Daoy (cell line): ENCODE data around the gene VIPR1. TPM values are rescaled to one million over a fixed set of nuclear protein-coding genes. Genes with fewer than 3 reads are reported as not detected.

ENCODE experiments used
- DNase-seq: peaks from one replicate; pipeline ENCODE4 v3.0.0-alpha.2; 2015; ENCODE audit warnings: low read depth
- total RNA-seq: library from RNA; depleted of rRNA; stranded (reverse); fragments of >200 nt; shearing (Covaris generic); gene quantifications from 2 replicates; pipeline ENCODE4 v1.2.3, GENCODE V29; 2014

The VIPR1 gene
- total RNA-seq, 1 experiment from 2014 or later = 31.7 TPM

DNA sequence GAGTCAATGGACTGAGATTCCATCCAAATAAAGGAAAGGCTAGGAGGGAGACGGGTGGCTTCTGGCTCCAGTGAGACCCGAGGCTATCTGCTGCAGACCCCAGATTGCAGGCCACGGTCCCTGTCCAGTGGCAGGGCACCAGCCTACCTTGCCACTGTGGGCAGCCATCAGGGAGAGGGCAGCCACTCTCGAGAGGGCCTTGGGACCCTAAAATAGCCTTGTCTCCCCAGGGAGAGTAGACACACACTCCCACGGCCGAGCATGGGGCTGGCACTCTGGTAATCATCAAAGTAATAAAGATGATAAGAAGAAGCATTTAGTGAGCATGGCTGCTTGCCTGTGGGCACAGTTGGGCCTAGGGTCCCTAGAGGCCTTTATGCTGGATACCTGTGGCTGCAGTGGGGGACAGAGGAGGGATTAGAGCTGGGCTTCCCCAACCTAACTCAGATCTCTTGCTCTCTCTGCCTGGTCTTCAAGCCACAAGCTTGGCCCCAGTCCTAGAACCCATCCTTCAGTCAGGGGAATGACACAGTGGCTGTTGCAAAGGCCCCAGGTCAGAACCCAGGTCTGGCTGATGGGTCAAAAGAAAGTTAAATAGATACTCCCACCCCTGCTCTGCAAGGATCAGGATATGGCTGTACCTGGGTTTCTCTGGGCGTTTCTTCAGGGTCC lies 9.2 kb upstream of the VIPR1 start:
- DNase-seq = no peak

DNA sequence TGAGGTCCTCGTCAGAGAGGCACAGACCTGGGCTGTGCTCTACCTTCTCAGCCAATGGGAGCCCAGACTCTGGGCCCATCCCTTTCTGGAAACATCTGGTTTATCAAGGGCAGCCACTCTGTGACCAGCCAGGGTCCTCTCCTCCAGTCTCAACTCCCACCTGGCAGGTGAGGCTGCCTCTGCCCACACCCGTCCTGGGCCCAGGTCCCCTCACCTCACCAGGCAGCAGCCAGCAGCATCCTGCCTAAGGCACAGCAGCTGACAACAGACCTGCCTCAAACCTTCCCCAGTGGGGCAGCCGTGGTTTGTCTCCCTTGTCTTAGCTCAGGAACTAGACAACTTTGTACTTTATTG lies 8.7 kb upstream of the VIPR1 start:
- DNase-seq = no peak

DNA sequence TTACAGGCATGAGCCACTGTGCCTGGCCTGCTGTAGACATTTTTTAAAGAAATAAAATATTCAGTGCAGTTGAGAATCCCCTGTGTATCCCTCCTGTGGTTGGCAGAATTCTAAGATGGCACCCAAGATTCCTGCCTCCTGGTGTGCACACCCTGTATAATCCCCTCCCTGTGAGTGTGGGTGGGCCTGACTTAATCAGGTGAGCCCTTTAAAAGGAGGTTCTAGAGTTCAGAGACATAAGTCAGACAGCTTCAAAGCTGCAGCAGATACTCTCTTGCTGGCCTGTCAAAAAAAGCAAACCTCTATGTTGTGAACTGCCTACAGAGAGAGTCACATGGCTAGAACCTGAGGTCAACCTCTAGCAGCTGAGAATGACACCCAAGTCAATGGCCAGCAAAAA lies 7.0 kb upstream of the VIPR1 start:
- no peak for DNase-seq

DNA sequence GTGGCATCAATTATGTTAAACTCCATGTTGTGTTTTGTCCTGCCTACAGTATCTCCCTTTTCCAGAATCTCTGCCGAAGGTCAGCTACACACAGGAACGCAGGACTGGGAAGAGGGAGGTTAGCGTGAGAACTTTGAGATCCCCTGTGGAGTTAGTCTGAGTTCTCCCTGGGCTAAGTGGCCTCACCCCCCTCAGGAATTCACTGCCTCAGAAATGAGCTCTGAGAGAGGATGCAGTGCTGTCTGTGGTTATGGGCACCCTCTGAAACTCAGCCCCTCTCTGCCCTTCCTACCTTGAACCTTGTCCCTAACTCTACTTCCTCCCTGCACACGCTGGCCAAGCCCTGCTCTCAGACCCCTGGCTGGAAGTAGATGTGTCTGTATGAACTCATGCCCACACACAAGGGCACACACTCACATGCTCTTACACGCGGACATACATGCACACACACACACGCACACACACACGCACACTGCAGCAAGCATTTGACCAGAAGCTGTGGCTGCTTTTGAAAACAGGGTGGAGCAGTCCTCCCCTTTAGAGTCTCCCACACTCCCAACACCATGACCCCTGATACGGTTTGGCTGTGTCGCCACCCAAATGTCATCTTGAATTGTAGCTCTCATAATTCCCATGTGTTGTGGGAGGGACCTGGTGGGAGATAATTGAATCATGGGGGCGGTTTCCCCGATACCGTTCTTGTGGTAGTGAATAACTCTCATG lies 5.3 kb upstream of the VIPR1 start:
- peak; percentile 96 for DNase-seq

DNA sequence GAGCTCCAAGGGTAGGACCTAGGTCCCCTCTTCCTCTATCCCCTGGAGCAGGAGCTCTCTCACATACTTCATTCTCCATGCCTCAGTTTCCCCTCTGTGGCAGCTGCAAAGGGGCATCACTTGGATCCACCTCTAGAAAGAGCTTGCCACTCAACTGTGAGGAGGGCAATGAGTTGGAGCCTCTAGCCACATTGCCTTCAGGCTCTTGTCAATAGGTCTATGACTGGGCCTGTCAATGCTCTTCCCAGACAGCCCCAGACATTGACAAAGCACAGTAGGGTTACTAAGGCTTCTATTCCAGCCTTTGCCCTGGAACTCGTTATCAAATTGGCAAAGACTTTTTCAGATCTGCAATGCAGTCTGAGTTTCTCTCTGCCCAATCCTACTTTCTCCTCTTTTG lies 4.4 kb upstream of the VIPR1 start:
- DNase-seq = no peak

DNA sequence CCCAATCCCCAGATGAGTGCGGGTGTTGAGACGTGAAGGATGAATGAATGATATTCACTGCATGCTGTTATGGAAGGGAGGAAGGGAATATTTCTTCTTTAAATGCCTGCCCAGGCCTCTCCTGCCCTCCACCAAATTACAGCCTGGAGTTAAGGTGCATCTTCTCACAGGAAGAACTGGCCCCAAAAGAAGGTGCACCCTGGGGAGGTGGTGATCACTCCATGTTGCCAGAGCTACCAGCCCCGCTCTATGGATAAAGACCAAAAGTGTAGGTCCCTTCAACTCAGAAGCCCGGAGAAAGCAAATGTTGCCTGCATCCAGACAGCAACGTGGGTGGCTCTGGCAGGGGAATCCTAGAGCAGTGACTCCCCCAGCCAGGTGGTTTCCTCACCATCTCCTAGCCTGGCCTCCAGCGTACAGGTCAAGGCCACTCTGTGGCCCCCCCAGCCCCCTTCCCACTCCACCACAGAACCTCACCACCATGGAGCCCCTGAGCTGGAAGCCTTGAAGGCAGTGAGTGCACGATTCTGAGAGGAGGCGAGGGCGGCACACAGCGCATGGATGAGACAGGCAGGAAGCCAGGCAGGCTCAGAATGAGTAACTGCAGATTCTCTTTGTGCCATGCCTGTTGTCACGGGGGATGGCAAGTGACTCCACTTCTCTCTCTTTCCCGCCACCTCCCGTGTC lies 3.5 kb upstream of the VIPR1 start:
- peak; percentile 42 for DNase-seq

DNA sequence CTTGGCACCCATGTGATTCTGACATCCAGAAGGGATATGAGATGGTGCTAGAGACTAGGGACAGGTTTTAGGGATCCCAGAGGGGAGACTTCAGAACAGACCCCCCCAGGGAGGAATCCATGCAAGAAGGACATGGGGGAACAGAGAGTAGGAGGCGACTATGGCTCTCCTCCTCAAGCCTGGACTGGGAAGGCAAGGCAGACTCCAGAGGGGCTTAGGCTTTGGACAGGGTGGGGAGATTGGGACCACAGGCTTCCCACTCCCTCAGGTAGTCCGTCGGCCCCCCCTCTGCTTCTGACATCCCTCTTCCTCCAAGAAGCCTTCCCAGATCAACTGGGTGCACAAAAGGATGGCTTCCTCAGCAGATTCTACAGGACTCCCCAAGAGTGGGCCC lies 3.0 kb upstream of the VIPR1 start:
- no peak for DNase-seq

DNA sequence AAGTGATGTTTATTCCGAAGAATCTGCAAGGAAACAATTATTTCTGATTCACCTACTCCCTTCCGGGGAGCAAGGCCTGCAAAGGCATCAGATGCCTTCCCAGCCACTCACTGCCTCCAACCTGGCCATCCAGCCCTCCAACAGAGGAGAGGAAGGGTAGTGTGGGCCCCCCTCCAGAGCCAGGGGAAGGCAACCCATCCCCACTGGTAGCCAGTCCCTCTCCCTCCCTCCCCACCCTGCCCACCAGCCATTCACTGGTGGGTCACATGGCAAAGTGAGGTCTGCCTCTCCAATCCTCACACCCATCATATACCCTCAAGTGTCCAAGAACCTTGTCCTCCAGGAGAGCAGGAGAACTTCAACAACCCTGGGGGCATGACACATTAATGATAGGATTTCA lies 2.4 kb upstream of the VIPR1 start:
- DNase-seq = peak; percentile 61

DNA sequence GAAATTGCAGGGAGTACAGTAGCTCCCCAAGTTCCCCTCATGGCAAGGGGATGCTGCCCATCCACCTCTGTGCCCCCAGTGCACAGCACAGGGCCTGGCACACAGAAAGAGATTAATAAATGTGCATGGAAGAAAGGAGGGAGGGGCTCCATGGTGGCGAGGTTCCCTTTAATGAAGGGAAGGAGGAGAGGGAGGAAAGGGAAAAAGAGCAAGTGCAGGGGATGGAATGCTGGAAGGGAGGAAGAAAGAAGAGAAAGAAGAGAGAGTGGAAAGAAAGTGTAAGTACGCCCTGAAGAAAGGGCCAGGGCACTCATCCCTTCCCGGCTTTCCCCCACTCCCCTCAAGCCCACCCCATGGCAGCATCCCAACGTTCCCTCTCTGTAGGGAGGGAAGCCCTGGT lies 1.5 kb upstream of the VIPR1 start:
- no peak for DNase-seq

DNA sequence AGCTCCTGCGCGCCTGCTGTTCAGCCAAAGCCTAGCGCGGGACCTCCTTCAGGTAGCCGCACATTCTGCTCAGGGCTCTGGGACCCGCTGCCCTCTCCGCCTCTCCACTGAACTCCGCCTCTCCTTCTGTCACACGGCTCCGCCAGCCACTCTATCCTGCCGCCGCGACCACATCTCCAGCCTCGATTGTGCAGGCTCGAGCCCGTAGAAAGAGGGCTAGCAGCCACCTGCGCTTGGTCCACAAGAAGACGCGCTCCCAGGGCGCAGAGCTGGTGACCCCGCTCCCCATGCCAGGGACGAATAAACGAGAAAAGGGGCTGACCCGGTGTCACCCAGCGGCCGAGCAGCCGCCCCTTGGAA lies 1.1 kb upstream of the VIPR1 start:
- DNase-seq = no peak

DNA sequence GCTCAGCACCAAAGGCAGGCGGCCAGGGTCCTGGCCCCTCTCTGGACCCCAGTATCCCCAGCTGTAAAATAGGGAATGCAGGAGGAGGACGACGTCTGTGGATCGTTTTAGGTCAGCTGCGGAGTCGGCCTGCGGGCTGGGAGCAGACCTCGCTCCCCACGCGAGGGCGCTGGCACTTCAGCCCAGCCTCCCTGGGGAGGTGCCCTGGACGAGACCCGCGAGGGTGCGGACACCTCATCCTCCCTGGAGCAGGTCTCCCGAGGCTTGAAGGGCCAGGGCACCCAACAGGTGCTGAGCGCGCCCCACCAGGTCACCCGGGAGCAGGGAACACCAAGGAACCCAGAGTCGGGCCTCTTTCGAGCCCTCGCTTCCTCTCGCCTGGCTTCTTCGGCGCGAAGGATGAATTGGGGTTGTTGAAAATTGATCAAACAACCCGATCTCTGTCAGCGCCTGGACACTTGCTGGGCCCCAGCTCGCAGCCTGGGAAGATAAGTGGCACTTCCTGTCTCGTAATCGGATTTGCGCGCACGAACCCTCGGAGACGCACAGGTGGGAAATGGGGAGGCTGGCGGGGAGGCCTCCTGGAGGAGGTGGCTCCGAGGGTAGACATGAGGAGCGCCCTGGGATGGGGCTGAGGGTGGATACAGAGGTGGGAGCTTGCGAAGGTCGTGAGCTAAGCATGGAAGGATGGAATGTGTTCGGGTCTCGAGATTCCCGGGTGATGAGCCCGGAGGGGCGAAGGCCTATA lies 588 bp upstream of the VIPR1 start:
- peak; percentile 41 for DNase-seq

DNA sequence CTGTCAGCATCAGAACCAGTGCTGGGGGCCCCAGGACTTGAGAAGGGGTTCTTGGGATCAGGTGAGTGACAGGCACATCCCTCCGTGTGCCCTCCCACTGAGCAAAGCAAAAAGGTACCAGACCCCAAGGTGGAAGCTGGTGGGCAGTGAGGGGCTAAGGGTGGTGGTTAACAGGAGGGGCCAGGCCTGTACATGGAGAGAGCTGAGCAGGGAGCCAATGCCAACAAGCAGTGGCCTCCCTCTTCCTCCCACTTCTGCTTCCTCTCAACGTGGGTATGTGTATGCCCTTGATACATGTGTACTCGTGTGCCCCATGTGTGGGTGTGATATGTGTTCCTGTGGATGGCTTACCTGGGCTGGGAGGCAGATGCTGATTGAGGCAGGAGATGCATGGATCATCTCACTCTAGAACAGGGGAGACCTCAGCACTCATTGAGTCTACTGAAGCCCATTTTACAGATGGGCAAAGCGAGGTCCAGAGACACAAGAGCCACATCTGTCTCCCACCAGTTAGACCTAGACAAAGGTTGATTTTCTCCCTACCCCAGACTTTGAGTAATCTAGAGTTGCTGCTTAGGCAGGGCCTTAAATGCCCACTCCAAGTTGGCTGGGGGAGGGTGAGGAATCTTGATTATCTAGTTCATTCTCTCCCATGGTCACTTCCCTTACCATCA lies 945 bp downstream of the VIPR1 start:
- no peak for DNase-seq

DNA sequence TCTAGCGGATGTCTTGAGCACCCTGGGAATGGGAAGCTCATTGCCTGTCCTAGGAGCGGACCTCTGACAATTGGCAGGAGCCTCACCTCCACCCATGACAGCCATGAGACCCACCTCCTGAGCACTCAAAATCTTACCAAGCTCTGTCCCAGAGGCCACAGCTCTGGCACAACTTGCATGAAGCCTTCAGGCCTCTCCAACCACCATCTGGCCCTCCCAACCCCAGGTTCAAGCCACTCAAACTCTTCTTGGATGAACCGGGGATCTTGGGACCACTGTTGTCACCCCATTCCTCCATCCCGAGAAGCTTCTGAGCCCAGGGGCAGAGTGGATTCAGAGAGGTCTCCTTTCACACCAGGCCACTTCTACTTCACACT lies 1.5 kb downstream of the VIPR1 start:
- no peak for DNase-seq

DNA sequence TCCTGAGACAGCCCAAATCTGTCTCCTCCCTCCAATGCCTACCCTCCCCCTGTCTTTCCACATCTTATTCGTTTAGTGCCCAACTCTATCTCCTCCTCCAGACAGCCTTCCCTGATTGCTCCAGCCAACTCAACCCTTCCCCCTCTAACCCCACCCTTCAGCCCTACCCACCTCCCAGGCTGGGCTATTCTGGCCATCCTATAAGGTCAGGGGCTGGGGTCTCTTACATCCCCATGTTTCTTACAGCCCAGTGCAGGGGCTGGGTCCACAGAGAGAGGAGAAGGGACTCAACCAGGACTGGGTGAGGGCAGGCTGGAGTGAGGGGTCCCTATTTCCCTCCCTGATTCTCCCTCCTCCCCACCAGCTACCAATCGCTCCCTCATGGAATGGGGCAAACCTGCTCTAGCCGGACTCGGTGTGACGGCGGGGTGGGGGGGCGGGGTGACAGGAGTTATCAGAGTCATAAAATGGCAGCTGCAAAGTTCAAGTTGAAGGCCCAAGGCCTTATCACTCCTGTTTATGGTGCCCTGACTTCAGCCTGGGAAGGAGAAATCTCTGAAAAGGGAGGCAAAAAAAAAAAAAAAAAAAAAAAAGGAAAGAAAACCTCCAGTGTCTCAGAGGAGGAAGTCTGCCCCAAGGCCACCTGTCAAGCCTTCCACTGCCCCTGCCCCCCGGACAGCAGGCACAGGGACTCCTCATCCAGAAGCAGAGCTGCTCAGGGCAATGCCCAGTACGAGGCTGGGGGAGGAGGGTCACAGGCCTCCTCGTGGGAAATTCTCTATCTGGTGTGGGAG lies 2.1 kb downstream of the VIPR1 start:
- DNase-seq = no peak

DNA sequence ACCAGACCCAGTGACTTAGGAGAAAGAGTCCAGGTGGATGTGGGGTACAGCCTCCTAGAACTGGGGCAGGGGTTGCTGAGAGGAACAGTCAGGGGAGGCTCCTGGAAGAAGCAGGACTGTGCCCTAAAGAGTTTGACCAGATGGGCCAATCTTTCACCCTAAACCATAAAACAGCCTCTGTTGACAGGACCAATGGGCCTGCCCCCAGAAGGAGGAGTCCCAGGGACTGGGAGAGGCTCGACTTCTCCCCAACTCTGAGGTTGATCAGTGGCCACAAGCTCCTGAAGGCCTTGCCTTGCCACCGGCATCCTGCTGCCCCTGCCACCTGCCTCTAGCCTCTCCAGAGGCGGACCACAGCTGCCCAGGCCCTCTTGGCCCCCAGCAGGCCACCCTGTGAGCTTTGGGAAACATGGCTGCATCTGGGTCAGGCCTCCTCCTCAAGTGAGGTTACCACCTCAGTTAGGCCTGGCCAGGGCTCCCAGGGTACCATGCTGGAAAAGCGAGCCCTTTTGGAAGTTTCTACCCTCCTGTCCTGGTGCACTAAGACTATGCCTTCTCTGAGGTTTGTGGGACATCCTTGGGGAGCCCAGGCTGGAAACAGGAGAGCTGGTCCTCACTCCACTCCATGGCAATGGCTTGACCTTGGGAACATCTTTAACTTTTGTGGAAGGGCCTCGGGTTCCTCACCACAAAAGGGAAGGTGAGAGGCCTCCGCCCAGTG lies 2.8 kb downstream of the VIPR1 start:
- DNase-seq = no peak

DNA sequence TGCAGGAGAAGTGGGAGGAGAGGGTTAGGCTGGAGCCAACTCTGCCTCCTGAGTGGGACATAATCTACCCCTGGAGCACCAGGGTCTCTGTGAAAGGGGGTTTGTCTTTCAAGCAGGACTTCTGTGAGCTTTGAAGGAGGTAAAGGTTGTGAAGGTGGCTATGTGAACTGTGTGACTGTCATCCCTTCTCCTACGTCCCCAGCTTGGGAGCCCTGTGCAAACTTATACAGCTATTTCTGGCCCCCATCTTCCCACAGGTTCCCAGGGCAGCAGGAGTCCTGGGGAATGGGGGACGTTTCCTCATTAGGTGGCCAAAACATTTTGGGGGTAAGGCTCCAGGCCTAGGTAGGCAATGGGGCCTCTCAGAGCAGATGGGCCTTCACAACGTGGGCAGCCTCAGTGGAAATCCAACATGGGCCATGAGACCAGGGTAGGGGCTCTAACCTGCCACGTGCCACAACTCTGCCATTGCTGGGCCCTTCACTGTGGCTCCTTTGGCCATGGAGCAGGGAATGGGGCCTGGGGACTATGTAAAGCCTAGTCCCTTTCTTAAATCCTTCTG lies 3.5 kb downstream of the VIPR1 start:
- DNase-seq = no peak

DNA sequence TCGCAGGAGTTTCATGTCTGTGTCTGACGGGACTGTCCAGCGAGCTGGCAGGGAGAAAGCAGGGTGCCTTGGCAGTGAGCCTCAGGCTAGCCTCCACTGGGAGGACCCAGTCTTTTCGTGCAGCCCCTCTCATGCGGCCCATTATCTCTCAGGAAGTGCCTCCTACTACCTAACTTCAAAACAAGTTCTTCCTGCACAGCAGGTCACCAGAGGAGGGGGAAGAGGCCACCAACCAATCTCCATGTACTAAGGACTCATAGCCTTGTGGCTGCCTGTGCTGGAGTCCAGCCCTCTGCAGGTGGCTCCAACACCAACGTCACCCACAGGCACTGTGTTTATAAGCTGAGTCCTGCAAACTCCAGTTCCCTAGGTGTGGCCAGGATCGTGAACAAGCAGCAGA lies 4.8 kb downstream of the VIPR1 start:
- DNase-seq = no peak

DNA sequence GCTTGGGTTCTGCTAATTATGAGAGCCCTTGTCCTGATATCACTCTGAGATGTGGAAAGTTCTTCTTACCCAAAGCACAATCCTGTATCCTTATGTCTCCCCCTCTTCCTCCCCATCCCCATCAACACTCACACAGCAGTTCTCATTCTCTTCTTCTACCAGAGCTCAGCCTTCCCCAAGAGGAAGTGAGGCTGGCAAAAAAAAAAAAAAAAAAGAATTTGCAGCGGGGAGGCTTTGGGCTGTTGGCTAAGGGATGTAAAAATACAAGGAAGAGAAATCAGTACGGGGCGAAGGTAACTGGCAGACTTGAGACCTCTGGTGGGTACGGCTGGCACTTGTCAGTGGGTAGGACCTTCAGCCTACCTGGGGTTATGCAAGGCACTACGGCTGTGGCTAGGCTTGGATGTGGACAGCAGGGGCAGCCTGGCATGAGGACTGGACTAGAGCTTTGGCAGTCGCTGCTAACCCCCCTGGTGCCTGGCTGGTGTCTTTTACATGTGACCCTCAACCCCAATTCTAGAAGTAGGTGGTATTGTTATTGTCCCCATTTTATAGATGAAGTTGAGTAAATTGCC lies 5.4 kb downstream of the VIPR1 start:
- DNase-seq = no peak

DNA sequence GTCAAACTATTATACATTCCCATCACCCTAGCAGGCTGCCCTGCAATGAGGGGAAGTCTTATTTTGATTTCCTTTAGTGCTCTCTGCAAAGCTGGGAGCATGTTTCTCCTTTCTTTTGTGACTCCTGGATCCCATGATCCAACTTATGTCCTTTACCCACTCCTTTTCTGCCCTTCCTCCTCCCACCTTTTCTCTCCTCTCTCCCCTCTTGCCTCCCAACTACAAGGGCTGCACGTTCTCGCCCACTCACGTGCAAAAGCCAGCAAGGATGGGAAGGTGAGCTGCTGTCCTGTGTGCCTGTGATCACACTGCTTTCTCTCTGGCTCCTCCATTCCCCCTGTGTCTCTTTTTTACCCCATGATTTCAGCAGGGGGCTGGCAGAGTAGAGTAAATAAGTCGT lies 6.1 kb downstream of the VIPR1 start:
- DNase-seq = no peak

DNA sequence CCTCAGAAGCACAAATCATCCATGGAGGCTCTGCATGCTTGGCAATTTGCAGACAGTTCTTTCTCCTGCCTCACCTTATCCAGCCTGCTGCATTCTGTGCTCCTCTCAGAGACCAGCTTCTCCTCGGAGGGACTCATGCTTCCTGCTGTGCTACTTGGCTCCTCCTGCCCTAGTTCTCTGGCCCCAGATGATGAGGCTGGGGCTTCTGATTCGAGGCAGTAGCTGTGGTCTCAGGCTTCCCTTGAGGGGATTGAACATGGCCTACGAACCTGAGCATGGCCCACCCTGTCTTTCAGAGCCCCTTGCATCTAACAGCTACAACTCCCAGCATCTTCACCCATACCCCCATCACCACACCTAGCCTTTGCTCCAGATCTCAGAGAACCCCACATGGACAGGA lies 6.7 kb downstream of the VIPR1 start:
- no peak for DNase-seq
